ENCODE measurements around the gene CCDC192.
"Not testable (repeated sequence)": the region's sequence is repeated elsewhere in the genome, so short reads cannot be mapped to it uniquely, and the experiment has no call there.

The CCDC192 gene

DNA sequence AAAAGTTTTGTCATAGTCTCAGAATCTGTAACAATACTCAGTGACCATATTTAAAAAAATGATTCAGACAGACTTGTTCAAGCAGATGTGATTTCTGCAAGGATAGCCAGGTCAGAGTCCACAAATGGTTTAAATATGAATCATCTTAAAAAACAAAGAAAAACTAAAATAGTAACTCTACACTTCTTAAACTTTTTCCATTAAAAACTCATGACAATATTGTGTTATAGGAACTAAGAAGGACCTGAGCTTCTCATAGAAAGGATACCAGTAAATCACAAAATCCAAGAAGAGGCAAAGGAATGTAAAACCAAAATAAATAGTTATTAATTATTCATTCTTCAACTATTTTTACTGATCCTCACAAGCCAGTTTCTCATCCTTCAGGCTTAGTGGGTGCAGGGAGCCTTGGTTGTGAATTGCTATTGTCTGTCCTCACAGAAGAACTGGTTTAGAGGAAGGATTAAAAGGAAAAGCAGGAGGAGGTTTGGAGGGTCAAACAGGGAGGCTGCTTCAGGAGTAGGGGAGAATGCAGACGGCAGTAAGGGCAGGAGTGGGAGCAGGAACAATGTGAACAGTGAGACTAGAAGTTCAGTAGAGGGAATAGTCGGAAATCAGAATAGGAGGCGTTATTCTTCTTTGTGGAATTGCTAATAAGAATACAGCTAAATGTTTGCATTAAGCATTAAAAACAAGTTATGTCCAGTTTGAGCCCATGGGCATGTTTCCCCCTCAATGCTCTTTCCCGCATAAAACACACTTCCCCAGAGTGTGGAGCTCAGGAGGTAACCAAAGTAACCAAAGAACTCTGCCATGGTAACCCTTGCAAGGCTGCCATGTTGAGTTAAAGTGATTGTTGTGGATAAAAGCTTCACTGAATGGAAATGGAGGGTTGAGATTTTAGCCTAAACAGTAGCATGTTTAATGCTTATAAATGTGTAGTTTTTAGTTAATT lies 110.7 kb downstream of the CCDC192 start:
- no peak for DNase-seq

- DNase-seq, result no peak
Observed at GRCh38 chr5:127814588-127814973, 111.4 kb downstream of the CCDC192 start.

GRCh38 chr5:127820910-127821553 lies 117.8 kb downstream of the CCDC192 start:
- no peak for DNase-seq

DNA sequence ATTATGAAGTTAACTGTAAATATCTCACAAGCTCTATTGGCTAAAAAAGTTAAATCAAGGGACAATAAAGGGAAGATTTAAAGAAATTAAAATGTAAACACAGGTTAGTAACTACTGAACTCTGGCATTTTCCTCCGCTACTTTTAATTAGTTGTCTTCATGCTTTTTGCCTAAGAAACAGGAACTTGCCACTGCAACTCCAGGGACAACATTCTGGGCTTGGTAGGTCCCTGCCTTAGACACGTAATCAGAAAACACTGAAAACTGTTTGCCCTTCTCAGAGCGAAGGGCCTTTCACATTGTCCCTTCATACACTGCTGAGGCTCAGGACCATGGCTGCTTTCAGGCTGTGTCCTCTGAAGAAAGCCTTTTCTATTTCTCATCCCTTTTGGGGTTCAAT lies 118.7 kb downstream of the CCDC192 start:
- DNase-seq, result no peak

DNA sequence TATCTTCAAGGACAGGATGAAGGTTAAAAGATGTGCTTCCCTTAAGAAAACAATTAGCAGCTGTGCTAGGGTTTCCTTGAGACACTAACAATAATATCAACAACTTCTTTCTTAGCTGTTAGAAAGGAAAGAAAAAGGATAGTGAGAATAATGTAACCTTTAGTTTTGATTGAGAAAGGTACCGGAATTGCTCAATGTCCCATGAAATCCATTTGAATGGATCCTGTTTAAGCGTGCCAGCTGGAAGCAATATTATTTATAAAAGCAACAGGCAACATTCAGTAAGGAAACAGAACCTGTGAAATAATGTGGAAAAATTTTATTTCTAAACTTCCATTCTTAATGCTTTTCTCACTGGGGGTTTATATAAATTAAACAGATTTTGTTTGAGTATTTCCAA lies 120.9 kb downstream of the CCDC192 start:
- no peak for DNase-seq

GRCh38 chr5:127826011-127826410 lies 122.8 kb downstream of the CCDC192 start:
- no peak for DNase-seq

GRCh38 chr5:127827451-127827850 lies 124.3 kb downstream of the CCDC192 start:
- DNase-seq, result no peak

DNA sequence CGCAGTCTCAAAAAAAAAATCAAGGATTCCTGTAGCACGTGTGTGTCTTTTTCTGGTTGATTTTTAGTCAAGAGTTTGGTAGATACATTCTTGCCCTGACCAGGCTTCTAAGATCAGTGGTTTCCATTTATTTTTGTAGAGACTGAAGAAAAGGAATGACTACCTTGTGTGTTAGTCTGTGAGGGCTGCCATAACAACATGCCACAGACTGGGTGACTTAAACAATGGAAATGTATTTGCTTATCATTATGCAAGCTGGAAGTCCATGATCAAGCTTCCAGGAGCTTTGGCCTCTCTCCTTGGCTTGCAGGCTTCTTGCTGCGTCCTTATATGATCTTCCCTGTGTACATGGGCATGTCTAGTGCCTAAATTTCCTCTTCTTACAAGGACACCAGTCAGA lies 127.0 kb downstream of the CCDC192 start:
- DNase-seq, result no peak

- DNase-seq, result no peak
Observed at GRCh38 chr5:127830829-127831598, 127.8 kb downstream of the CCDC192 start.

GRCh38 chr5:127832067-127832466 lies 128.9 kb downstream of the CCDC192 start:
- DNase-seq, result no peak

- no peak for DNase-seq
Observed at GRCh38 chr5:127834094-127834531, 130.9 kb downstream of the CCDC192 start.

DNA sequence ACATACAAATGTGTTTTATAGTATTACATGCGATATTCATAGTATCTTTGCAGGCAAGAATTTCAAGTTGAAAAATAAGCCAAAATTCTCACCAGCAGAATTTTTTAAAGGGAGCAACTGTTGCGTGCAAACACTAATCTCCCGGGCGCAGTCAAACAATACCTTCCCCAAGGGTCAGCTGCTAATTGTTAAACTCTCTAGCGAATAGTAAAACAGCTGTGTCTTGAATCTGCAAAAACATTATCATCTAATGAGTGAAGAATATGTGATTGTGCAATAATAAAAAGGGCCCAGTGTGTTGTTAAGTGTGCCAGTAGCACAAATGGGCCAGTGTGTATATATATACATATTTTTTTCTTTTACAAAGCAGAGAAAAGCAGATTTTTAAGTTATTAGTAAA lies 131.4 kb downstream of the CCDC192 start:
- no peak for DNase-seq

DNA sequence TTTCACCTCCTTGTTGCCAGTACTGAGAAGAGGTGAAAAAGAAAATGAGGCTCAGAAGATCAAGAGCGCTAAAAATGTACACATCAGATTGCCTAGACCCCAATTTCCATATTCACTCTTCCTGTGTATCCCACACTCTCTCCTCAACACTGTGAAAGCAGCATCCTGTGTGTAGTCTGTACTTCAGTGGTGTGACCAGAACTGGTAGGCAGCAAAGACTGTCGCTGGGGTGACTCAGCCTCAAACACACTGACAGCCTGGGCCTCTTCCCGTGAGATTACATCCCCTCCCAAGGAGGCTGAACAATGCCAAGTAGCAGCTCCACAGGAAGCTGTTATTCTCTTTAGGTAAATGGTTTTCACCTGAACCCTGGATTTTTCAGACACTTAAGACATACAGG lies 135.5 kb downstream of the CCDC192 start:
- DNase-seq, result peak in 1 of 2 donors; percentile 14

- no peak for DNase-seq
Observed at GRCh38 chr5:127839072-127839471, 135.9 kb downstream of the CCDC192 start.

- DNase-seq, result peak in 1 of 2 donors; percentile 12
Observed at GRCh38 chr5:127839496-127840197, 136.5 kb downstream of the CCDC192 start.

- DNase-seq, result no peak
Observed at GRCh38 chr5:127840198-127840524, 137.0 kb downstream of the CCDC192 start.

- no peak for DNase-seq
Observed at GRCh38 chr5:127840809-127841208, 137.6 kb downstream of the CCDC192 start.

- DNase-seq, result no peak
Observed at GRCh38 chr5:127844581-127845021, 141.4 kb downstream of the CCDC192 start.

GRCh38 chr5:127846884-127847283 lies 143.7 kb downstream of the CCDC192 start:
- no peak for DNase-seq

DNA sequence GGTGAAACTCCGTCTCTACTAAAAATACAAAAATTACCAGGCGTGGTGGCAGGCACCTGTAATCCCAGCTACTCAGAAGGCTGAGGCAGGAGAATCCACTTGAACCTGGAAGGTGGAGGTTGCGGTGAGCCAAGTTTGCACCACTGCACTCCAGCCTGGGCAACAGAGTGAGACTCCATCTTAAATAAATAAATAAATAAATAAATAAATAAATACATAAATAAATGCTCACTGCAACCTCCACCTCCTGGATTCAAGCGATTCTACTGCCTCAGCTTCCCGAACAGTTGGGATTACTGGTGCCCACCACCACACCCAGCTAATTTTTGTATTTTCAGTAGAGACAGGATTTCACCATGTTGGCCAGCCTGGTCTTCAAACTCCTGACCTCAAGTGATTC lies 144.4 kb downstream of the CCDC192 start:
- DNase-seq, result not testable (repeated sequence)

GRCh38 chr5:127848098-127848497 lies 144.9 kb downstream of the CCDC192 start:
- DNase-seq, result no peak

GRCh38 chr5:127849408-127849807 lies 146.2 kb downstream of the CCDC192 start:
- no peak for DNase-seq

- no peak for DNase-seq
Observed at GRCh38 chr5:127849891-127850290, 146.7 kb downstream of the CCDC192 start.

All from CD4-positive, alpha-beta T cell treated with Interleukin-4 for 1 hour (primary cell).